T-helper 1 cell (primary cell): ENCODE data around the gene RRAGC.
"Not testable (repeated sequence)": the region's sequence is repeated elsewhere in the genome, so short reads cannot be mapped to it uniquely, and the experiment has no call there.

Experiments
- DNase-seq, 5 donors: peaks; one replicate each; pipeline ENCODE4 v3.0.0-alpha.2; 2012 to 2020

The RRAGC gene

GRCh38 chr1:38817267-38818174 is 42.1 kb downstream of the RRAGC start:
- DNase-seq: no peak

GRCh38 chr1:38815903-38816627 is 43.5 kb downstream of the RRAGC start:
- no peak for DNase-seq

- no peak for DNase-seq
Observed at GRCh38 chr1:38814984-38815464, 44.5 kb downstream of the RRAGC start.

GRCh38 chr1:38814444-38814983 is 45.1 kb downstream of the RRAGC start:
- DNase-seq: no peak

GRCh38 chr1:38812981-38813380 is 46.6 kb downstream of the RRAGC start:
- no peak for DNase-seq

GRCh38 chr1:38811466-38811865 is 48.1 kb downstream of the RRAGC start:
- not testable (repeated sequence) for DNase-seq

GRCh38 chr1:38806090-38806489 is 53.5 kb downstream of the RRAGC start:
- DNase-seq: no peak

GRCh38 chr1:38805036-38805435 is 54.5 kb downstream of the RRAGC start:
- DNase-seq: no peak

- DNase-seq: no peak
Observed at GRCh38 chr1:38804062-38804886, 55.3 kb downstream of the RRAGC start.

GRCh38 chr1:38803647-38804046 is 55.9 kb downstream of the RRAGC start:
- DNase-seq: no peak

GRCh38 chr1:38800720-38801671 is 58.6 kb downstream of the RRAGC start:
- no peak for DNase-seq

- no peak for DNase-seq
Observed at GRCh38 chr1:38793299-38793698, 66.3 kb downstream of the RRAGC start.

- no peak for DNase-seq
Observed at GRCh38 chr1:38791892-38792291, 67.7 kb downstream of the RRAGC start.

- no peak for DNase-seq
Observed at GRCh38 chr1:38791164-38791515, 68.4 kb downstream of the RRAGC start.

GRCh38 chr1:38790422-38791163 is 69.0 kb downstream of the RRAGC start:
- DNase-seq: no peak

GRCh38 chr1:38789498-38790169 is 69.9 kb downstream of the RRAGC start:
- DNase-seq: no peak

- no peak for DNase-seq
Observed at GRCh38 chr1:38788341-38789336, 70.9 kb downstream of the RRAGC start.
